ENCODE measurements around the gene MYO15A. TPM values are rescaled to one million over a fixed set of nuclear protein-coding genes. Genes with fewer than 3 reads are reported as not detected.

The MYO15A gene
- total and polyA plus RNA-seq, 2 experiments from 2014 or later = 2.4 to 2.8 TPM

- no peak for TF ChIP-seq CTCF (IDR thresholded peaks at IDR 0.05; ENCODE audit: poor library complexity)
- TF ChIP-seq EZH2 (IDR thresholded peaks at IDR 0.05; ENCODE audit: borderline replicate concordance) = no peak
- no peak for TF ChIP-seq EZH2phosphoT487 (IDR thresholded peaks at IDR 0.05; ENCODE audit: low read depth, severe bottlenecking, unreplicated experiment)
- Histone ChIP-seq H3K27me3 (no peaks in the 10 kb centered on the region), H3K4me3 (no peak overlapping the region), H4K20me1 (ENCODE audit: insufficient read depth, poor library complexity, severe bottlenecking) (no peaks in the 10 kb centered on the region), H3K4me1 (ENCODE audit: insufficient read depth) (no peaks in the 10 kb centered on the region), H3K27ac (no peak overlapping the region), H3K9me3 (ENCODE audit: low read depth) (no peaks in the 10 kb centered on the region), H3K9me2 (replicated peaks; ENCODE audit: insufficient read depth) (no peaks in the 10 kb centered on the region), H2AFZ (no peak overlapping the region), H3K36me3 (replicated peaks; ENCODE audit: insufficient read depth, low read depth) (no peaks in the 10 kb centered on the region), H3K4me2 (no peak overlapping the region), H3K79me2 (no peaks in the 10 kb centered on the region)
- 77% methylated on average over 3 of the region's 3 CpGs for WGBS (ENCODE audit: low lambda C conversion rate, missing lambda C conversion rate)
- no peak for DNase-seq (ENCODE audit: low spot score)
These were observed 38.4 kb downstream of the MYO15A start for GRCh38 chr17:18146980-18147379.

DNA sequence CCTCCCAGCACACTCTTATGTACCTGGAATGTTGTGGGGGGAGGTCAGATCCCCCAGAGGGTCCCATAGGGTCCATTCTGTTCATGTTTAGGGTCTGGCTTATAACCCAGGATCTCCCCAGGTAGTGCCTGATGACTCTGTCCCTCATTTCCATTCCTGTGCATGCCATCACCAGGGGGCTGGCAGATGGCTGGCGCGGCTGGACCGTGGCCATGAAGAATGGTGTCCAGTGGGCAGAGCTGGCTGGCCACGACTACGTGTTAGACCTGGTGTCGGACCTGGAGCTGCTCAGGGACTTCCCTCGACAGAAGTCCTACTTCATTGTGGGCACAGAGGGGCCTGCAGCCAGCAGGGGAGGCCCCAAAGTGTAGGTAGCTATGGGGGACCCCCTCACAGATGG, 40.0 kb downstream of the MYO15A start:
- H4K20me1 ChIP-seq (ENCODE audit: insufficient read depth, poor library complexity, severe bottlenecking) = no peaks in the 10 kb centered on the region
- H2AFZ ChIP-seq = no peak overlapping the region
- no peak overlapping the region for H3K4me3 ChIP-seq
- 91% methylated on average over 7 of the region's 7 CpGs for WGBS (ENCODE audit: low lambda C conversion rate, missing lambda C conversion rate)
- no peak overlapping the region for H3K27ac ChIP-seq
- H3K27me3 ChIP-seq = no peaks in the 10 kb centered on the region
- H3K4me2 ChIP-seq = no peak overlapping the region
- H3K4me1 ChIP-seq (ENCODE audit: insufficient read depth) = peaks cover 9% of the 10 kb centered on the region
- no peak for TF ChIP-seq CTCF (IDR thresholded peaks at IDR 0.05; ENCODE audit: poor library complexity)
- no peak for TF ChIP-seq EZH2 (IDR thresholded peaks at IDR 0.05; ENCODE audit: borderline replicate concordance)
- TF ChIP-seq EZH2phosphoT487 (IDR thresholded peaks at IDR 0.05; ENCODE audit: low read depth, severe bottlenecking, unreplicated experiment) = no peak
- no peaks in the 10 kb centered on the region for H3K36me3 ChIP-seq (replicated peaks; ENCODE audit: insufficient read depth, low read depth)
- no peaks in the 10 kb centered on the region for H3K9me3 ChIP-seq (ENCODE audit: low read depth)
- DNase-seq (ENCODE audit: low spot score) = no peak
- H3K9me2 ChIP-seq (replicated peaks; ENCODE audit: insufficient read depth) = no peaks in the 10 kb centered on the region
- no peaks in the 10 kb centered on the region for H3K79me2 ChIP-seq

- H3K79me2 ChIP-seq = no peaks in the 10 kb centered on the region
- no peak overlapping the region for H3K4me2 ChIP-seq
- no peak for DNase-seq (ENCODE audit: low spot score)
- H3K4me3 ChIP-seq = no peak overlapping the region
- no peaks in the 10 kb centered on the region for H3K9me2 ChIP-seq (replicated peaks; ENCODE audit: insufficient read depth)
- H3K4me1 ChIP-seq (ENCODE audit: insufficient read depth) = peaks cover 9% of the 10 kb centered on the region
- no peaks in the 10 kb centered on the region for H3K27me3 ChIP-seq
- TF ChIP-seq EZH2phosphoT487 (IDR thresholded peaks at IDR 0.05; ENCODE audit: low read depth, severe bottlenecking, unreplicated experiment) (no peak), EZH2 (IDR thresholded peaks at IDR 0.05; ENCODE audit: borderline replicate concordance) (no peak), CTCF (IDR thresholded peaks at IDR 0.05; ENCODE audit: poor library complexity) (no peak)
- H4K20me1 ChIP-seq (ENCODE audit: insufficient read depth, poor library complexity, severe bottlenecking) = no peaks in the 10 kb centered on the region
- H3K27ac ChIP-seq = no peak overlapping the region
- no peak overlapping the region for H2AFZ ChIP-seq
- no peaks in the 10 kb centered on the region for H3K36me3 ChIP-seq (replicated peaks; ENCODE audit: insufficient read depth, low read depth)
- 88% methylated on average over 8 of the region's 9 CpGs for WGBS (ENCODE audit: low lambda C conversion rate, missing lambda C conversion rate)
- no peaks in the 10 kb centered on the region for H3K9me3 ChIP-seq (ENCODE audit: low read depth)
These were observed 42.7 kb downstream of the MYO15A start for GRCh38 chr17:18151290-18151689.

DNA sequence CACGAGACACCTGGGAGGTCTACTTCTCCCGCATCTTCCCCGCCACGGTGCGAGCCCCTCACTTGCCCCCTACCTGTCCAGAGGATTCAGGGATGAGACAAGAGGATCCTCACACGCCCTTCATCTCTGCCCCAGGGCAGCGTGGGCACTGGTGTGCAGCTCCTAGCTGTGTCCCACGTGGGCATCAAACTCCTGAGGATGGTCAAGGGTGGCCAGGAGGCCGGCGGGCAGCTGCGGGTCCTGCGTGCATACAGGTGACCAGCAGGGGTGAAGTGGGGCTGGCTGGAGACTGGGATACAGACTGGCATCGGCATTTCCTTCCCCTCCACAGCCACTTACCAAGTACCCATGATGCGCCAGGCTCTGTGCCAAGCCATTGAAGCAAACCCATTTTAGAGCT, 46.6 kb downstream of the MYO15A start:
- no peak overlapping the region for H3K4me3 ChIP-seq
- H3K9me3 ChIP-seq (ENCODE audit: low read depth) = no peaks in the 10 kb centered on the region
- no peaks in the 10 kb centered on the region for H3K27me3 ChIP-seq
- no peak overlapping the region for H3K4me2 ChIP-seq
- no peaks in the 10 kb centered on the region for H3K9me2 ChIP-seq (replicated peaks; ENCODE audit: insufficient read depth)
- H3K27ac ChIP-seq = no peak overlapping the region
- peaks cover 15% of the 10 kb centered on the region for H3K4me1 ChIP-seq (ENCODE audit: insufficient read depth)
- TF ChIP-seq EZH2phosphoT487 (IDR thresholded peaks at IDR 0.05; ENCODE audit: low read depth, severe bottlenecking, unreplicated experiment) (no peak), EZH2 (IDR thresholded peaks at IDR 0.05; ENCODE audit: borderline replicate concordance) (no peak), CTCF (IDR thresholded peaks at IDR 0.05; ENCODE audit: poor library complexity) (no peak)
- DNase-seq (ENCODE audit: low spot score) = no peak
- WGBS (ENCODE audit: low lambda C conversion rate, missing lambda C conversion rate) = 94% methylated on average over 13 of the region's 14 CpGs
- H3K36me3 ChIP-seq (replicated peaks; ENCODE audit: insufficient read depth, low read depth) = no peaks in the 10 kb centered on the region
- no peaks in the 10 kb centered on the region for H4K20me1 ChIP-seq (ENCODE audit: insufficient read depth, poor library complexity, severe bottlenecking)
- no peak overlapping the region for H2AFZ ChIP-seq
- no peaks in the 10 kb centered on the region for H3K79me2 ChIP-seq

Measured in hepatocyte (in vitro differentiated cells).